K562 (cell line): Measurements from ENCODE around the gene TDRD10. TPM values are rescaled to one million over a fixed set of nuclear protein-coding genes. Genes with fewer than 3 reads are reported as not detected.

ENCODE experiments used
- ATAC-seq: fragments of 200-7000 bp; cut with Tn5 transposase; 3 replicates; pipeline ENCODE4 v1.9.1; 2020; ENCODE audit warnings: moderate library complexity
- BruUV-seq: library from RNA; stranded (reverse); fragments of 400-500 nt; replicated peaks from 2 replicates; lab custom pipeline; 2021; lab: Mats Ljungman, UMichigan
- CTCF ChIA-PET: fragments of 300-600 bp; formaldehyde crosslinking; extraction: SDS; loops from one replicate; lab custom pipeline; 2021; ENCODE audit warnings: low intra/inter-chr PET ratio; lab: Yijun Ruan, JAX
- POLR2A ChIA-PET: fragments of 300-600, 350-650 bp; sonication (Branson Sonifier 250); formaldehyde crosslinking; extraction: SDS; loops from one replicate; lab custom pipeline; 2021; ENCODE audit warnings: antibody characterized with exemption, inconsistent platforms; lab: Yijun Ruan, JAX
- DNase-seq, 4 experiments: peaks; one replicate each; pipeline versions ENCODE4 v3.0.0 to v3.0.0-alpha.2; 2011 to 2018; ENCODE audit warnings: low spot score in 3 of 4, mixed read lengths in 3 of 4; ENCODE audit errors: extremely low read depth in 1 of 4
- FAIRE-seq: peaks from 2 replicates; lab custom pipeline; 2011; peaks lifted over from hg19 to GRCh38; lab: Jason Lieb, UNC
- H2AFZ ChIP-seq: 2 replicates; pipeline ENCODE4 v1.6.0; 2011; ENCODE audit warnings: low read depth, low read length, control low read depth, inconsistent platforms
- H3K27ac ChIP-seq: fragments of 200-600 bp; 3 replicates; pipeline ENCODE4 v1.8.0; 2011; ENCODE audit warnings: low read depth, mild to moderate bottlenecking, control low read depth, inconsistent platforms, low read length, moderate library complexity, mixed read lengths; ENCODE audit errors: extremely low read depth
- H3K27me3 ChIP-seq, 2 experiments: fragments of 300-600 bp in 1 of 2; 2 replicates in 1 of 2; 3 replicates in 1 of 2; pipeline versions ENCODE4 v1.6.0 to v1.8.0; 2011; ENCODE audit warnings: inconsistent platforms in 2 of 2, low read length in 2 of 2, mild to moderate bottlenecking in 1 of 2, mixed read lengths in 1 of 2, moderate library complexity in 1 of 2; ENCODE audit not compliant: control insufficient read depth in 2 of 2, insufficient read depth in 2 of 2
- H3K36me3 ChIP-seq: fragments of 300-600 bp; 3 replicates; pipeline ENCODE4 v1.8.0; 2011; ENCODE audit warnings: mild to moderate bottlenecking, low read length, inconsistent platforms; ENCODE audit not compliant: control insufficient read depth, insufficient read depth
- H3K4me1 ChIP-seq, 2 experiments: fragments of 200-600 bp in 1 of 2; replicated peaks in 1 of 2; 2 replicates in 1 of 2; 3 replicates in 1 of 2; pipeline versions ENCODE4 v1.5.1 to v1.8.0; 2011; ENCODE audit warnings: inconsistent platforms in 2 of 2, low read length in 2 of 2, mild to moderate bottlenecking in 1 of 2, mixed read lengths in 1 of 2, moderate library complexity in 1 of 2; ENCODE audit not compliant: control insufficient read depth in 2 of 2, insufficient read depth in 2 of 2
- H3K4me2 ChIP-seq: 2 replicates; pipeline ENCODE4 v1.6.1; 2011; ENCODE audit warnings: low read length, control low read depth, inconsistent platforms, mixed read lengths; ENCODE audit not compliant: insufficient read depth
- H3K4me3 ChIP-seq: fragments of 200-600 bp; sonication (generic), shearing (Covaris generic); 2 replicates; pipeline ENCODE4 v1.5.1; 2016; ENCODE audit warnings: control low read depth, inconsistent platforms
- H3K79me2 ChIP-seq: fragments of 200-600 bp; 3 replicates; pipeline ENCODE4 v1.8.0; 2011; ENCODE audit warnings: low read length, inconsistent platforms; ENCODE audit not compliant: control insufficient read depth, insufficient read depth
- H3K9ac ChIP-seq, 2 experiments: 2 replicates each; pipeline versions ENCODE4 v1.6.0 to v1.6.1; 2011; ENCODE audit warnings: low read depth in 2 of 2, low read length in 2 of 2, control low read depth in 1 of 2, inconsistent platforms in 1 of 2, mild to moderate bottlenecking in 1 of 2, mixed read lengths in 1 of 2; ENCODE audit not compliant: insufficient read depth in 1 of 2
- H3K9me1 ChIP-seq: one replicate; pipeline ENCODE4 v1.6.0; 2011; ENCODE audit warnings: inconsistent platforms, mild to moderate bottlenecking, low read length, moderate library complexity; ENCODE audit not compliant: control insufficient read depth, insufficient read depth
- H3K9me3 ChIP-seq: replicated peaks from 2 replicates; pipeline ENCODE4 v1.5.1; 2011; ENCODE audit warnings: low read depth, low read length, inconsistent platforms; ENCODE audit not compliant: control insufficient read depth, insufficient read depth
- H4K20me1 ChIP-seq: replicated peaks from 2 replicates; pipeline ENCODE4 v1.6.1; 2011; ENCODE audit warnings: low read length, inconsistent platforms, mixed read lengths; ENCODE audit not compliant: control insufficient read depth, insufficient read depth
- CBFA2T2 ChIP-seq: fragments of 450-650 bp; conservative IDR thresholded peaks from 2 replicates; pipeline ENCODE4 v1.6.1; 2017; ENCODE audit warnings: mild to moderate bottlenecking
- HNRNPK ChIP-seq: fragments of 200-400 bp; formaldehyde crosslinking; IDR thresholded peaks from one replicate; pipeline ENCODE4 v1.6.1; 2018; ENCODE audit warnings: mild to moderate bottlenecking, low read depth, low read length; ENCODE audit not compliant: poor library complexity, severe bottlenecking
- RAD51 ChIP-seq: fragments of 450-650 bp; IDR thresholded peaks from 2 replicates; pipeline ENCODE4 v1.7.1; 2016; ENCODE audit warnings: low read depth, mild to moderate bottlenecking, borderline replicate concordance
- RBM17 ChIP-seq: fragments of 200-400 bp; formaldehyde crosslinking; IDR thresholded peaks from 2 replicates; pipeline ENCODE4 v1.6.1; 2017; ENCODE audit warnings: low read depth, mild to moderate bottlenecking, low read length, borderline replicate concordance
- RBM25 ChIP-seq: fragments of 200-400 bp; formaldehyde crosslinking; IDR thresholded peaks from 2 replicates; pipeline ENCODE4 v1.6.1; 2018; ENCODE audit warnings: low read length, low read depth, moderate library complexity; ENCODE audit not compliant: severe bottlenecking
- WGBS: fragments of 100-300 bp; shearing (Covaris generic); methylation state at CpG from one replicate; pipeline ENCODE4 v1.1.6; 2016; ENCODE audit warnings: low coverage, mixed read lengths; ENCODE audit not compliant: insufficient coverage; ENCODE audit errors: missing lambda C conversion rate; 5-methylcytosine and 5-hydroxymethylcytosine counted together
- in situ Hi-C: fragments of 300-500 bp; cut with MboI; formaldehyde crosslinking; loops from 4 replicates; pipeline ENCODE4 v1.15.0; 2018; ENCODE audit warnings: inconsistent platforms, mixed read lengths
- intact Hi-C: fragments of 100-400 bp; cut with micrococcal nuclease; formaldehyde crosslinking; loops from 2 replicates; pipeline ENCODE4 v1.14.2; 2022
- polyA plus RNA-seq, 8 experiments: library from polyadenylated mRNA; depleted of rRNA in 4 of 8; stranded (reverse) in 5 of 8; unstranded in 3 of 8; fragments of >200 nt; fragmentation: Nextera tagmentation in 2 of 8; fragmentation: Illumina TruSeq in 1 of 8; extraction: Ambion mirVana in 2 of 8; extraction: Trizol in 1 of 8; gene quantifications; 2 replicates each; pipeline versions ENCODE4 v1.2.1 to v1.2.3, GENCODE V29; 2011 to 2014; ENCODE audit warnings: inconsistent platforms in 1 of 8, missing spikeins in 1 of 8
- total RNA-seq, 7 experiments: library from RNA; depleted of rRNA in 6 of 7; stranded (reverse); fragments of >200 nt in 6 of 7; fragmentation: Illumina TruSeq in 2 of 7; extraction: Trizol in 2 of 7; gene quantifications; 2 replicates each; pipeline versions ENCODE4 v1.2.1 to v1.2.3, GENCODE V29; 2011 to 2021; ENCODE audit warnings: low replicate concordance in 1 of 7
- TF ChIP-seq, protein P1 (sequence below): fragments of 250-450 bp; sonication (Bioruptor Pico); IDR thresholded peaks from 2 replicates; pipeline ENCODE4 v1.6.1; 2021; ENCODE audit warnings: mild to moderate bottlenecking

Gene TDRD10
- total and polyA plus RNA-seq, 9 of the 15 experiments (the other 6 are each of a cell fraction or from before 2014, with no cell fraction given): not detected

DNA sequence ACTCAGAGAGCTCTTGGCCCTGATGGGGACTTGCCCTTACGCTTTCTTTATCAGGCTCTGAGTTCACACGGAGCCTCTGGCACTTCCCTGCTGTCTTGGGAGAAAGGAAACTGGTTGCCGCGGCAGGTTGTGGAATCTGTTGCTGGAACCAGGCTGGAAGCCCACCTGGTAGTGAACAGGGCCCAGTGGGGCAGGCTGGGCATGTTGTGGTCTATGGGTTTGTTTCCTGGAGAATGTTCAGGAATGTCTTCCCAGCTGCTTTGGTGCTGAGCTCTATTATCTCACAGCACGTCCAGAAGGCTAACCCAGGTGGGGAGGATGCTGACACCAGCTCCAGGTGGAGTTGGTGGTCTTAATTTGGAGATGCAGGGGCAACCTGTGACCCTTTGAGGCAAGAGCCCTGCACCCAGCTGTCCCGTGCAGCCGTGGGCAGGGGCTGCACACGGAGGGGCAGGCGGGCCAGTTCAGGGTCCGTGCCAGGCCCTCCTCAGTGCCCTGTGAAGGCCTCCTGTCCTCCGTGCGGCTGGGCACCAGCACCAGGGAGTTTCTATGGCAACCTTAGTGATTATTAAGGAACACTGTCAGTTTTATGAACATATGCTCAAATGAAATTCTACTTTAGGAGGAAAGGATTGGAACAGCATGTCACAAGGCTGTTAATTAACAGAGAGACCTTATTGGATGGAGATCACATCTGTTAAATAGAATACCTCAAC lies 33.3 kb upstream of the TDRD10 start (continued):
- no peak for TF ChIP-seq RBM17
- TF ChIP-seq, protein P1, sequence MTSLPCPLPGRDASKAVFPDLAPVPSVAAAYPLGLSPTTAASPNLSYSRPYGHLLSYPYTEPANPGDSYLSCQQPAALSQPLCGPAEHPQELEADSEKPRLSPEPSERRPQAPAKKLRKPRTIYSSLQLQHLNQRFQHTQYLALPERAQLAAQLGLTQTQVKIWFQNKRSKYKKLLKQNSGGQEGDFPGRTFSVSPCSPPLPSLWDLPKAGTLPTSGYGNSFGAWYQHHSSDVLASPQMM (CRISPR knock-in tag): no peak
- TF ChIP-seq CBFA2T2: no peak

DNA sequence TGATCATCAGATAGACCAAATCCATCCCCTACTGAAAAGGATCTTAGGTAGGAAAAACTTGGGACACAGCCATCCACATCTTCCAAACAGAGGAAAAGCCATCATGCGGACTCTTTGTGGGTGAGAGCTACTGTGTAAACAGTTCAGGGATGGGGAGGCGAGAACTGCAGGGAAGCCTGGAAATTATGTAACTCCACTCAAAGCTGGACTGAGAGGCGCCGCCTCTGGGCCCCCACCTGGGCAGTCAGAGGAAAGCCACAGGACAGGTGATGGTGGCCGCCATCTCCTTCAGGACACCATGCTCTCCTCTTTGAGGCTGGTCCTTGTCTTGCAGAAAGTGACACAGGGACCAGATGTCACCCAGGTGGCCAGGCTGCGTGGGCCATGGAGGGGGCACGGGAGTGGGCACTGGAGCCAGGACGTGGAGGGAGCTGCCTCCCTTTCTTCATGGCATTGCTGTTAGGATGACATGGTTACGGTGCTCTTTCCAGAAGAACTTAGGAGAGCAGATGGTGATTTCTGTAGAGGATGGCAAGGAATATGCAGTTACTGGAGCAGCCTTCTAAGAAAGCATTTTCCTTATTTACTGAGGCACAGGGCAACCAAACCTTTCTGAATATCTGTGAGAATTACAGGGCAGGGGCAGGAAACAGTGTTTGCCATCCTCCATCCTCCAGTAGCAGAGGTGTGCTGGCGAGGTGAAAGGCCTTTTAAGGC lies 32.0 kb upstream of the TDRD10 start:
- Histone ChIP-seq H3K27me3 (peaks cover 8 to 22% of the 10 kb centered on the region in 2 experiments; a peak in 4 of 5 replicates), H2AFZ (no peak overlapping the region), H3K9me3 (no peaks in the 10 kb centered on the region), H3K9me1 (no peaks in the 10 kb centered on the region), H3K4me3 (no peak overlapping the region), H3K79me2 (no peaks in the 10 kb centered on the region), H3K27ac (no peak overlapping the region), H3K4me1 (peaks cover 1 to 7% of the 10 kb centered on the region in 2 experiments), H3K4me2 (no peak overlapping the region), H4K20me1 (no peaks in the 10 kb centered on the region), H3K36me3 (no peaks in the 10 kb centered on the region)
- POLR2A ChIA-PET: no interaction called here
- no peak for FAIRE-seq
- no TSS peak for BruUV-seq
- WGBS: 13% methylated on average over 10 of the region's 10 CpGs
- in situ Hi-C loops: no loop called here
- CTCF ChIA-PET: no interaction called here
- TF ChIP-seq RAD51 (no peak), HNRNPK (no peak), RBM25 (no peak)
- TF ChIP-seq, all 486 proteins: peak for 0
- no peak for DNase-seq
- ATAC-seq: peak; percentile 35; the same call in 2 of the 3 replicates
- H3K9ac ChIP-seq: no peak overlapping the region
- intact Hi-C loops: loop anchor here (5.0 to 10.0 kb wide), 3 partner anchors 63 to 275 kb away; partner anchors contain the start of genes HAX1, IL6R and TPM3
